Fibroblast of villous mesenchyme (primary cell): ENCODE measurements around the gene IL3RA. TPM values are rescaled to one million over a fixed set of nuclear protein-coding genes. Genes with fewer than 3 reads are reported as not detected.
"Not testable (repeated sequence)": the region's sequence is repeated elsewhere in the genome, so short reads cannot be mapped to it uniquely, and the experiment has no call there.

Experiments used
- DNase-seq: peaks from one replicate; pipeline ENCODE4 v3.0.0-alpha.2; 2010; ENCODE audit warnings: low read depth
- H3K4me3 ChIP-seq: 2 replicates; pipeline ENCODE4 v1.5.1; 2011; ENCODE audit warnings: low read depth, mild to moderate bottlenecking, low read length
- total RNA-seq: library from RNA; depleted of rRNA; stranded (reverse); fragments of >200 nt; gene quantifications from 2 replicates; pipeline ENCODE4 v1.2.3, GENCODE V29; 2012
- TF ChIP-seq, protein P1 (sequence below): IDR thresholded peaks from 2 replicates; pipeline ENCODE4 v1.5.1; 2012; ENCODE audit warnings: low read depth, mild to moderate bottlenecking, low read length; ENCODE audit not compliant: insufficient read depth

Gene IL3RA
- total RNA-seq, 1 donor: not detected

DNA sequence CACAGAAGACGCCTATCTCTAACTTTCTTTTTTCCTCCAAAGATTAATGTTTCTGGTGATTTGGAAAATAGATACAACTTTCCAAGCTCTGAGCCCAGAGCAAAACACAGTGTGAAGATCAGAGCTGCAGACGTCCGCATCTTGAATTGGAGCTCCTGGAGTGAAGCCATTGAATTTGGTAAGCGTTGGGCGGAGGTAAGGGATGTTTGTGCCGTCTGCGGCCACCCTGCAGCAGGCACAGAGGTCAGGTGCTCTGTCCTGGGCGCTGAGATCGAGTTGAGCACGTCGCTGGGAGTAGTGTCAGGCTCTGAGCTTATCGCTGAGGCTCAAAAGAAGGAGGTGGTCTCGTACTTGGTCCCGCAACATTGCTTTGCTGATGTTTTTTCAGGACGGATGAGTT lies 36.1 kb upstream of the IL3RA start:
- TF ChIP-seq, protein P1, sequence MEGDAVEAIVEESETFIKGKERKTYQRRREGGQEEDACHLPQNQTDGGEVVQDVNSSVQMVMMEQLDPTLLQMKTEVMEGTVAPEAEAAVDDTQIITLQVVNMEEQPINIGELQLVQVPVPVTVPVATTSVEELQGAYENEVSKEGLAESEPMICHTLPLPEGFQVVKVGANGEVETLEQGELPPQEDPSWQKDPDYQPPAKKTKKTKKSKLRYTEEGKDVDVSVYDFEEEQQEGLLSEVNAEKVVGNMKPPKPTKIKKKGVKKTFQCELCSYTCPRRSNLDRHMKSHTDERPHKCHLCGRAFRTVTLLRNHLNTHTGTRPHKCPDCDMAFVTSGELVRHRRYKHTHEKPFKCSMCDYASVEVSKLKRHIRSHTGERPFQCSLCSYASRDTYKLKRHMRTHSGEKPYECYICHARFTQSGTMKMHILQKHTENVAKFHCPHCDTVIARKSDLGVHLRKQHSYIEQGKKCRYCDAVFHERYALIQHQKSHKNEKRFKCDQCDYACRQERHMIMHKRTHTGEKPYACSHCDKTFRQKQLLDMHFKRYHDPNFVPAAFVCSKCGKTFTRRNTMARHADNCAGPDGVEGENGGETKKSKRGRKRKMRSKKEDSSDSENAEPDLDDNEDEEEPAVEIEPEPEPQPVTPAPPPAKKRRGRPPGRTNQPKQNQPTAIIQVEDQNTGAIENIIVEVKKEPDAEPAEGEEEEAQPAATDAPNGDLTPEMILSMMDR: no peak
- no peak overlapping the region for H3K4me3 ChIP-seq
- no peak for DNase-seq

DNA sequence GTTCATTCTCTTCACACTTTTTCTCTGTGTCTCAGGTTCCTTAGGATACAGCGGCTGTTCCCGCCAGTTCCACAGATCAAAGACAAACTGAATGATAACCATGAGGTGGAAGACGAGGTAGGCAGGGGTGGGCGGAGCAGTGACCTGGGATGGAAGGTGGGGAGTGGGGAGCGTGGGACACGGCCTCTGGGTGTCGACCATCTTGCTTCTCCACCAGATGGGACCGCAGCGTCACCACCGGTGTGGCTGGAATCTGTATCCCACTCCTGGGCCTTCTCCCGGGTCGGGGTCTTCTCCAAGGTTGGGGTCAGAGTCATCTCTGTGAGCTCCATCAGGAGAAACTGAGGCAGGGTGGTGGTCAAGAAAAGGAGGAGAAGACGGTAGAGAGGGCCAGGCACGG lies 31.2 kb upstream of the IL3RA start:
- DNase-seq: no peak
- no peak overlapping the region for H3K4me3 ChIP-seq
- TF ChIP-seq, protein P1: no peak

DNA sequence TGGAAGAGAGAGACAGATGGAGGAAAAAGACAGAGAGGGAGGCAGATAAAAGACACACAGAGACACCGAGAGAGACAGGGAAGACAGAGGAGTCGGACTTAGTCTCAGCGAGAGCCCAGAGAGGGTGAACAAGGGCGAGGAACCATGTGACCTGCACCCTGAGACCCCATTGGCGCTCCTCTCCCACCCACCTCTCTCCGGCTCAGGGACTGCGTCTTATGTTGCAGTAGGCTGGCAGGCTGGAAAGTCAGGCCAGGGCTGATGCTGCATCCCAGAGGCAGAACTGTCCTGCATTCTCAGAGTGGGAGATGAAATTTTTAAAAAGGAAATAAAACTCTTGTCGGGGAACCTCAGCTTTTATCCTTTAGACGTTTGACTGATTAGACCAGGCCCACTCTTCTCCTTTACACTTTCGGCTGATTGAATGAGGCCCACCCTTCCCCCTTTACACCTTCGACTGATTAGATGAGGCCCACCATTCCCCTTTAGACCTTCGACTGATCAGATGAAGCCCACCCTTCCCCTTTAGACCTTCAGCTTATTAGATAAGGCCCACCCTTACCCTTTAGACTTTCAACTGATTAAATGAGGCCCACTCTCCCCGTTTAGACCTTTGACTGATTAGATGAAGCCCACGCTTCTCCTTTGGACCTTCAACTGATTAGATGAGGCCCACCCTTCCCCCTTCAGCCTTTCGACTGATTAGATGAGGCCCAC lies 29.5 kb upstream of the IL3RA start:
- TF ChIP-seq, protein P1: no peak
- H3K4me3 ChIP-seq: no peak overlapping the region
- no peak for DNase-seq

DNA sequence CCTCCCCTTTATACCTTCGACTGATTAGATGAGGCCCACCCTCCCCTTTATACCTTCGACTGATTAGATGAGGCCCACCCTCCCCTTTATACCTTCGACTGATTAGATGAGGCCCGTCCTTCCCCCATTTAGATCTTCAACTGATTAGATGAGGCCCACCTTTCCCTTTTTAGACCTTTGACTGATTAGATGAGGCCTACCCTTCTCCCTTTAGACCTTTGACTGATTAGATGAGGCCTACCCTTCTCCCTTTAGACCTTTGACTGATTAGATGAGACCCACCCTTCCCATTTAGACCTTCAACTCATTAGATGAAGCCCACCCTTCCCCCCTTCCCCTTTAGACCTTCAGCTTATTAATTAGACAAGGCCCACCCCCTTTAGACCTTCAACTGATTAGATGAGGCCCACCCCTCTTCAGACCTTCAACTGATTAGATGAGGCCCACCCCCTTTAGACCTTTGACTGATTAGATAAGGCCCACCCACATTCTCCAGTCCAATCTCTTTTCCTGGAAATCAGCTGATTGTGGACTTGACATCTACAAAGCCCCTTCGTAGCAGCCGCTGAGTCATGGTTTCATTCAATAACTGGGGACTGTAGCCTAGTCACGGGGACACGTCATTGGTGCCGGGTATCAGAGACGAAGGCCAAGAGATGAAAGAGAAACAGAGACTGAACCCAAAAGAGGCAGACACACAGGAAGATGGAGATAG lies 28.8 kb upstream of the IL3RA start:
- no peak overlapping the region for H3K4me3 ChIP-seq
- TF ChIP-seq, protein P1: no peak
- no peak for DNase-seq

DNA sequence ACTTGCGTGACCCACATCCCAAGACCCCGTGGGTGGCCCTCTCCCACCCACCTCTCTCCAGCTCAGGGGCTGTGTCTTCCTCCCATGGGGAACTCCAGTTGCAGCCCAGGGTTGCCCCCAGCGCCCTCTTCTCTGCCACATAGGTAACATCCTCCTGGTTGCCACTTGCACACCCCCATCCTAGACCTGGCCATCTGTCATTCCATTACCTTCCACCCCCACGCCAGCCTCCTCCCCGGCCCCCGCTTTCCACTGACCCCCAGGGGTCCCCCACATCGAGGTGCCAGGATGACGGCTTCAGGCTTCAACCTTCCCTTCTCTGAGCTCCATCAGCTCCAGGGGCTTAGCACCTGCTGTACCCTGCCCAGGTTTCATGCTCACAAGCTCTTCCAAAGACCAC lies 28.1 kb upstream of the IL3RA start:
- H3K4me3 ChIP-seq: no peak overlapping the region
- DNase-seq: no peak
- TF ChIP-seq, protein P1: no peak

DNA sequence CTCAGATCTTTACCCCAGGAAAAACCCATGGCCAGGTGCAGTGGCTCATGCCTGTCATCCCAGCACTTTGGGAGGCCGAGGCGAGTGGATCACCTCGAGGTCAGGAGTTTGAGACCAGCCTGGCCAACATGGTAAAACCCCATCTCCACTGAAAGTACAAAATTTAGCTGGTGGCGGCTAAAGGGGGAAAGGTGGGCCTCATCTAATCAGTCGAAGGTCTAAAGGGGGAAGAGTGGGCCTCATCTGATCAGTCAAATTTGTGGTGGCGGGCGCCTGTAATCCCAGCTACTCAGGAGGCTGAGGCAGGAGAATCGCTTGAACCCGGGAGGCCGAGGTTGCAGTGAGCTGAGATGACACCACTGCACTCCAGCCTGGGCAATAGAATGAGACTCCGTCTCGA lies 27.7 kb upstream of the IL3RA start:
- H3K4me3 ChIP-seq: not testable (repeated sequence)

DNA sequence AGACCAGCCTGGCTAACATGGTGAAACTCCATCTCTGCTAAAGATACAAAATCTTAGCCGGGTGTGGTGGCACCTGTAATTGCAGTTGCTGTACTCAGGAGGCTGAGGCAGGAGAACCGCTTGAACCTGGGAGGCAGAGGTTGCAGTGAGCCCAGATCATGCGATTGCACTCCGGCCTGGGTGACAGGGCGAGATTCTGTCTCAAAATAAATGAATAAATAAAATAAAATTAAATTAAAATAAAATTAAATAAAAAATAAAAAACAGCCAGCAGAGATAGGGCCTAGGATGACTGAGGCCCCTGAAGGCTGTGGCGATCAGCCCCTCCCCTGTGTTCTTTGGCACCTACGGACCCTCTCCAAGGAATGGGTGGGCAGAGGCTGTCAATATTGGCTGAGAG lies 22.8 kb upstream of the IL3RA start:
- DNase-seq: no peak
- TF ChIP-seq, protein P1: no peak
- no peak overlapping the region for H3K4me3 ChIP-seq

More for the DNA sequence above, 27.7 kb upstream of the IL3RA start:
- DNase-seq: not testable (repeated sequence)
